ENCODE results near the gene KCNE1. TPM values are rescaled to one million over a fixed set of nuclear protein-coding genes. Genes with fewer than 3 reads are reported as not detected.

Gene KCNE1
- total and polyA plus RNA-seq, 2 experiments from 2014 or later = 0.29 to 2.3 TPM

- Histone ChIP-seq H3K36me3 (no peaks in the 10 kb centered on the region), H3K27me3 (no peaks in the 10 kb centered on the region)
- no peak for TF ChIP-seq CTCF (IDR thresholded peaks at IDR 0.05; ENCODE audit: low read depth, low read length)
Measured at GRCh38 chr21:34534522-34534921, 22.5 kb upstream of the KCNE1 start.

GRCh38 chr21:34533938-34534337 is 21.9 kb upstream of the KCNE1 start:
- DNase-seq (ENCODE audit: low read depth in 1 of 2, low spot score in 1 of 2) = no peak
- Histone ChIP-seq H3K4me3 (no peak overlapping the region), H3K9me3 (ENCODE audit: low read depth) (no peaks in the 10 kb centered on the region), H3K36me3 (no peaks in the 10 kb centered on the region), H3K27ac (no peak overlapping the region), H3K4me1 (ENCODE audit: low read depth) (peaks cover 32% of the 10 kb centered on the region), H3K27me3 (no peaks in the 10 kb centered on the region)
- TF ChIP-seq CTCF (IDR thresholded peaks at IDR 0.05; ENCODE audit: low read depth, low read length) = no peak

More at GRCh38 chr21:34534522-34534921, 22.5 kb upstream of the KCNE1 start:
- Histone ChIP-seq H3K4me1 (ENCODE audit: low read depth) (peaks cover 32% of the 10 kb centered on the region), H3K4me3 (no peak overlapping the region), H3K9me3 (ENCODE audit: low read depth) (no peaks in the 10 kb centered on the region), H3K27ac (no peak overlapping the region)
- peak in 1 of 2 donors; percentile 53 for DNase-seq (ENCODE audit: low read depth in 1 of 2, low spot score in 1 of 2)

- Histone ChIP-seq H3K4me1 (ENCODE audit: low read depth) (peaks cover 35% of the 10 kb centered on the region), H3K36me3 (no peaks in the 10 kb centered on the region), H3K27ac (peak overlapping the region; percentile 89), H3K9me3 (ENCODE audit: low read depth) (no peaks in the 10 kb centered on the region), H3K4me3 (no peak overlapping the region), H3K27me3 (no peaks in the 10 kb centered on the region)
- DNase-seq (ENCODE audit: low read depth in 1 of 2, low spot score in 1 of 2) = peak in 1 of 2 donors; percentile 59
- no peak for TF ChIP-seq CTCF (IDR thresholded peaks at IDR 0.05; ENCODE audit: low read depth, low read length)
Measured at GRCh38 chr21:34531399-34531798, 19.4 kb upstream of the KCNE1 start.

- Histone ChIP-seq H3K9me3 (ENCODE audit: low read depth) (no peaks in the 10 kb centered on the region), H3K27me3 (no peaks in the 10 kb centered on the region), H3K36me3 (no peaks in the 10 kb centered on the region), H3K27ac (no peak overlapping the region), H3K4me3 (no peak overlapping the region), H3K4me1 (ENCODE audit: low read depth) (peaks cover 37% of the 10 kb centered on the region)
- TF ChIP-seq CTCF (IDR thresholded peaks at IDR 0.05; ENCODE audit: low read depth, low read length) = no peak
- peak in 1 of 2 donors; percentile 69 for DNase-seq (ENCODE audit: low read depth in 1 of 2, low spot score in 1 of 2)
Measured at GRCh38 chr21:34530261-34530660, 18.3 kb upstream of the KCNE1 start.

- no peaks in the 10 kb centered on the region for H3K36me3 ChIP-seq
- H3K4me1 ChIP-seq (ENCODE audit: low read depth) = peaks cover 41% of the 10 kb centered on the region
- H3K27ac ChIP-seq = no peak overlapping the region
- no peaks in the 10 kb centered on the region for H3K27me3 ChIP-seq
- H3K4me3 ChIP-seq = no peak overlapping the region
- no peaks in the 10 kb centered on the region for H3K9me3 ChIP-seq (ENCODE audit: low read depth)
- peak in 1 of 2 donors; percentile 68 for DNase-seq (ENCODE audit: low read depth in 1 of 2, low spot score in 1 of 2)
- TF ChIP-seq CTCF (IDR thresholded peaks at IDR 0.05; ENCODE audit: low read depth, low read length) = no peak
Measured at GRCh38 chr21:34528131-34528561, 16.1 kb upstream of the KCNE1 start.

All from cardiac muscle cell (in vitro differentiated cells and primary cell).